ACC112 (cell line): ENCODE results near the gene PRKCE.

ENCODE experiments used
- H2AFZ ChIP-seq: fragments of 200-600 bp; sonication (generic); one replicate; pipeline ENCODE4 v1.6.0; 2017; ENCODE audit warnings: antibody characterized with exemption, low read length; ENCODE audit not compliant: unreplicated experiment
- H3K27ac ChIP-seq: fragments of 200-600 bp; sonication (generic); 2 replicates; pipeline ENCODE4 v1.5.1; 2014; ENCODE audit warnings: low read depth, mild to moderate bottlenecking, antibody characterized with exemption, low read length, moderate library complexity
- H3K27me3 ChIP-seq: fragments of 200-600 bp; sonication (generic); 2 replicates; pipeline ENCODE4 v1.6.1; 2014; ENCODE audit warnings: mild to moderate bottlenecking, antibody characterized with exemption, low read length, moderate library complexity, mixed read lengths; ENCODE audit not compliant: insufficient read depth
- H3K36me3 ChIP-seq: fragments of 200-600 bp; sonication (generic); 2 replicates; pipeline ENCODE4 v1.6.1; 2016; ENCODE audit warnings: mild to moderate bottlenecking, antibody characterized with exemption, low read length, moderate library complexity, mixed read lengths; ENCODE audit not compliant: insufficient read depth
- H3K4me1 ChIP-seq: fragments of 200-600 bp; sonication (generic); one replicate; pipeline ENCODE4 v1.6.1; 2016; ENCODE audit warnings: low read length, mixed read lengths; ENCODE audit not compliant: insufficient read depth, unreplicated experiment, control insufficient read depth
- H3K4me3 ChIP-seq: fragments of 200-600 bp; sonication (generic); 2 replicates; pipeline ENCODE4 v1.5.1; 2014; ENCODE audit warnings: mild to moderate bottlenecking, low read depth, low read length
- H3K79me2 ChIP-seq: fragments of 200-600 bp; sonication (generic); one replicate; pipeline ENCODE4 v1.6.0; 2016; ENCODE audit warnings: low read length; ENCODE audit not compliant: control insufficient read depth, unreplicated experiment, insufficient read depth

Gene PRKCE

GRCh38 chr2:45899926-45900325 lies 248.5 kb downstream of the PRKCE start:
- no peak overlapping the region for H3K27ac ChIP-seq
- H3K4me3 ChIP-seq = no peak overlapping the region
- peaks cover 16% of the 10 kb centered on the region for H3K4me1 ChIP-seq
- H2AFZ ChIP-seq = no peak overlapping the region
- H3K27me3 ChIP-seq = no peaks in the 10 kb centered on the region
- no peaks in the 10 kb centered on the region for H3K79me2 ChIP-seq
- no peaks in the 10 kb centered on the region for H3K36me3 ChIP-seq

- H3K27me3 ChIP-seq = no peaks in the 10 kb centered on the region
- no peak overlapping the region for H3K27ac ChIP-seq
- no peak overlapping the region for H3K4me3 ChIP-seq
- no peaks in the 10 kb centered on the region for H3K79me2 ChIP-seq
- peaks cover 8% of the 10 kb centered on the region for H3K4me1 ChIP-seq
- H2AFZ ChIP-seq = no peak overlapping the region
- H3K36me3 ChIP-seq = no peaks in the 10 kb centered on the region
Observed at GRCh38 chr2:45901468-45902032, 250.1 kb downstream of the PRKCE start.

GRCh38 chr2:45902380-45902779 lies 250.9 kb downstream of the PRKCE start:
- no peak overlapping the region for H3K4me3 ChIP-seq
- H3K79me2 ChIP-seq = no peaks in the 10 kb centered on the region
- peaks cover 8% of the 10 kb centered on the region for H3K4me1 ChIP-seq
- no peaks in the 10 kb centered on the region for H3K27me3 ChIP-seq
- no peak overlapping the region for H3K27ac ChIP-seq
- no peak overlapping the region for H2AFZ ChIP-seq
- H3K36me3 ChIP-seq = no peaks in the 10 kb centered on the region

GRCh38 chr2:45902781-45903375 lies 251.4 kb downstream of the PRKCE start:
- Histone ChIP-seq H3K4me3 (no peak overlapping the region), H3K79me2 (no peaks in the 10 kb centered on the region), H2AFZ (no peak overlapping the region), H3K27ac (no peak overlapping the region), H3K4me1 (peaks cover 8% of the 10 kb centered on the region), H3K27me3 (no peaks in the 10 kb centered on the region), H3K36me3 (no peaks in the 10 kb centered on the region)

GRCh38 chr2:45904267-45904945 lies 252.9 kb downstream of the PRKCE start:
- no peaks in the 10 kb centered on the region for H3K36me3 ChIP-seq
- peak overlapping the region; percentile 17 for H3K4me3 ChIP-seq
- peaks cover 8% of the 10 kb centered on the region for H3K4me1 ChIP-seq
- H3K79me2 ChIP-seq = no peaks in the 10 kb centered on the region
- H2AFZ ChIP-seq = no peak overlapping the region
- H3K27me3 ChIP-seq = no peaks in the 10 kb centered on the region
- H3K27ac ChIP-seq = 0 out of 2 replicates have a peak overlapping the region, but pooled peaks have one; percentile 9

- Histone ChIP-seq H2AFZ (no peak overlapping the region), H3K27me3 (no peaks in the 10 kb centered on the region), H3K27ac (no peak overlapping the region), H3K4me1 (peaks cover 8% of the 10 kb centered on the region), H3K4me3 (no peak overlapping the region), H3K36me3 (no peaks in the 10 kb centered on the region), H3K79me2 (no peaks in the 10 kb centered on the region)
Observed at GRCh38 chr2:45904946-45905631, 253.6 kb downstream of the PRKCE start.

- H3K36me3 ChIP-seq = no peaks in the 10 kb centered on the region
- no peak overlapping the region for H3K4me3 ChIP-seq
- no peaks in the 10 kb centered on the region for H3K27me3 ChIP-seq
- H3K27ac ChIP-seq = no peak overlapping the region
- no peak overlapping the region for H2AFZ ChIP-seq
- H3K79me2 ChIP-seq = no peaks in the 10 kb centered on the region
- peaks cover 8% of the 10 kb centered on the region for H3K4me1 ChIP-seq
Observed at GRCh38 chr2:45905632-45905958, 254.1 kb downstream of the PRKCE start.

- H3K27me3 ChIP-seq = no peaks in the 10 kb centered on the region
- no peaks in the 10 kb centered on the region for H3K79me2 ChIP-seq
- peaks cover 8% of the 10 kb centered on the region for H3K4me1 ChIP-seq
- no peak overlapping the region for H3K27ac ChIP-seq
- no peak overlapping the region for H2AFZ ChIP-seq
- H3K36me3 ChIP-seq = no peaks in the 10 kb centered on the region
- H3K4me3 ChIP-seq = no peak overlapping the region
Observed at GRCh38 chr2:45907592-45907991, 256.1 kb downstream of the PRKCE start.

GRCh38 chr2:45908316-45909170 lies 257.1 kb downstream of the PRKCE start:
- Histone ChIP-seq H3K4me1 (peaks cover 3% of the 10 kb centered on the region), H3K27me3 (no peaks in the 10 kb centered on the region), H3K27ac (no peak overlapping the region)

GRCh38 chr2:45909171-45909565 lies 257.7 kb downstream of the PRKCE start:
- H3K4me1 ChIP-seq = no peaks in the 10 kb centered on the region
- H2AFZ ChIP-seq = no peak overlapping the region
- H3K27me3 ChIP-seq = no peaks in the 10 kb centered on the region
- H3K79me2 ChIP-seq = no peaks in the 10 kb centered on the region
- H3K4me3 ChIP-seq = no peak overlapping the region
- H3K27ac ChIP-seq = no peak overlapping the region
- H3K36me3 ChIP-seq = no peaks in the 10 kb centered on the region

More at GRCh38 chr2:45908316-45909170, 257.1 kb downstream of the PRKCE start:
- H3K4me3 ChIP-seq = no peak overlapping the region
- H3K36me3 ChIP-seq = no peaks in the 10 kb centered on the region
- no peaks in the 10 kb centered on the region for H3K79me2 ChIP-seq
- H2AFZ ChIP-seq = no peak overlapping the region
